Activated T-cell treated with anti-CD3 and anti-CD28 coated beads for 4 hours (primary cell): Measurements from ENCODE around the gene PLXDC1.
"Not testable (repeated sequence)": the region's sequence is repeated elsewhere in the genome, so short reads cannot be mapped to it uniquely, and the experiment has no call there.

ENCODE experiments used
- DNase-seq: peaks from one replicate; pipeline ENCODE4 v3.0.0-alpha.2; 2020

Gene PLXDC1

GRCh38 chr17:39178536-39178935 is 27.1 kb upstream of the PLXDC1 start:
- no peak for DNase-seq

- no peak for DNase-seq
Observed at GRCh38 chr17:39177256-39177655, 25.8 kb upstream of the PLXDC1 start.

GRCh38 chr17:39175695-39176093 is 24.3 kb upstream of the PLXDC1 start:
- no peak for DNase-seq

- DNase-seq: peak; percentile 69
Observed at GRCh38 chr17:39174920-39175694, 23.7 kb upstream of the PLXDC1 start.

- DNase-seq: no peak
Observed at GRCh38 chr17:39173526-39174274, 22.3 kb upstream of the PLXDC1 start.

- DNase-seq: no peak
Observed at GRCh38 chr17:39173080-39173479, 21.6 kb upstream of the PLXDC1 start.

- no peak for DNase-seq
Observed at GRCh38 chr17:39171933-39172332, 20.5 kb upstream of the PLXDC1 start.

GRCh38 chr17:39170558-39170957 is 19.1 kb upstream of the PLXDC1 start:
- DNase-seq: no peak

GRCh38 chr17:39170109-39170508 is 18.7 kb upstream of the PLXDC1 start:
- no peak for DNase-seq

GRCh38 chr17:39169518-39169917 is 18.1 kb upstream of the PLXDC1 start:
- no peak for DNase-seq

GRCh38 chr17:39169101-39169500 is 17.7 kb upstream of the PLXDC1 start:
- no peak for DNase-seq

GRCh38 chr17:39168503-39168902 is 17.1 kb upstream of the PLXDC1 start:
- DNase-seq: not testable (repeated sequence)

GRCh38 chr17:39167476-39167875 is 16.0 kb upstream of the PLXDC1 start:
- DNase-seq: no peak

GRCh38 chr17:39166437-39167335 is 15.2 kb upstream of the PLXDC1 start:
- DNase-seq: no peak

- no peak for DNase-seq
Observed at GRCh38 chr17:39165841-39166349, 14.5 kb upstream of the PLXDC1 start, which contains the start of gene ARL5C. Gene ARL5C, minus strand, starts transcription at chr17:39166161. Its CDS starts 401 bp downstream, at chr17:39165760.

- no peak for DNase-seq
Observed at GRCh38 chr17:39165178-39165840, 13.9 kb upstream of the PLXDC1 start.

- DNase-seq: peak; percentile 62
Observed at GRCh38 chr17:39164675-39165143, 13.3 kb upstream of the PLXDC1 start.

GRCh38 chr17:39161962-39162361 is 10.5 kb upstream of the PLXDC1 start:
- no peak for DNase-seq

- no peak for DNase-seq
Observed at GRCh38 chr17:39158623-39159022, 7.2 kb upstream of the PLXDC1 start.

GRCh38 chr17:39156491-39156890 is 5.1 kb upstream of the PLXDC1 start:
- DNase-seq: no peak

- DNase-seq: no peak
Observed at GRCh38 chr17:39155654-39156053, 4.2 kb upstream of the PLXDC1 start.

- peak; percentile 96 for DNase-seq
Observed at GRCh38 chr17:39153599-39154051, 2.2 kb upstream of the PLXDC1 start.
